ENCODE measurements around the gene CDCA8. TPM values are rescaled to one million over a fixed set of nuclear protein-coding genes. Genes with fewer than 3 reads are reported as not detected.

Gene CDCA8
- total RNA-seq, 1 experiment from 2014 or later: 51.7 TPM

DNA sequence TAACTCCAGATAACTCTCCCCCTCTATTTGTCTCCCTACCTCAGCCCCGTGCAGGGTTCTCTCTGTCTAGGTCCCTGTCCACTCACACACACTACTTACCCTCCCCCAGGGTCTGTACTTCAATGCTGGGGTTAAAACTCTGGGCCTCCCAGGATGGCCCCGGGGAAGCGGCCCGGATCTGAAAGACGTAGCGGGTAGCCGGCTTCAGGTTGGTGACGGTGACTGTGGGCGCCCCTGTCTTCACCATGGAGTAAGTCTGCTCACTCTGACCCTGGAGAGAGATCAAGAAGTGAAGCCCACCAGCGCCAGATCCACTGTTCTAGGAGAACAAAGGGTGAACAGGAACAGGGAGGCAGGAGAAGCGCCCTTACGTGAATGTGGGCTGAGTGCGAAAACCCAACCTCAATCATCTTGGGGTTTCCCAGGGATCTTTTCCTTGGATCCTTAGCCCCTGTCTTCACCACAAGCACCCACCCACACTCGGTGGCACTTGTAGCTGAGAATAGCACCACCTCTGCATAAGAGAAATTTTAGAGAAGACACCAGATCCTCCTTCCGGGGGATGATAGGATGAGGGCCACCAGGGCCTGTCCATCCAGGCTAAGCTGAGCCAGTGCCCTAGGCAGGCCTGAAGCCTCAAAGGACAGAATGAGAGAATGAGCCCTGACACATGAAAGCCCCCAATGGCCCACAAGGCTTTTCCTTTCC, 39.1 kb downstream of the CDCA8 start:
- Histone ChIP-seq H3K9me3 (ENCODE audit: control insufficient read depth in 1 of 2, insufficient read depth in 1 of 2, low read depth in 1 of 2, low read length in 2 of 2) (no peaks in the 10 kb centered on the region), H3K79me2 (ENCODE audit: insufficient read depth, low read length) (no peaks in the 10 kb centered on the region), H2AFZ (ENCODE audit: low read depth, low read length, poor library complexity, severe bottlenecking) (no peak overlapping the region), H3K4me3 (replicated peaks in 1 of 2; ENCODE audit: low read depth in 1 of 2, low read length in 2 of 2) (no peak overlapping the region), H3K9ac (ENCODE audit: low read length) (no peak overlapping the region), H4K20me1 (ENCODE audit: insufficient read depth) (no peaks in the 10 kb centered on the region), H3K9me2 (ENCODE audit: insufficient read depth) (no peaks in the 10 kb centered on the region), H3K36me3 (ENCODE audit: control insufficient read depth in 1 of 2, insufficient read depth in 2 of 2, low read length in 2 of 2) (no peaks in the 10 kb centered on the region), H3K4me2 (ENCODE audit: low read length) (no peak overlapping the region), H3K27me3 (ENCODE audit: insufficient read depth, low read length) (no peaks in the 10 kb centered on the region; the same call in 1 of the 2 replicates), H3K4me1 (ENCODE audit: control insufficient read depth in 1 of 2, insufficient read depth in 2 of 2, low read length in 2 of 2) (peaks cover 0 to 5% of the 10 kb centered on the region in 2 experiments; a peak in 1 of 4 replicates), H3K27ac (ENCODE audit: low read depth, low read length) (no peak overlapping the region)
- no peak for TF ChIP-seq RAD21 (IDR thresholded peaks at IDR 0.05; ENCODE audit: low read depth)
- no peak for TF ChIP-seq POLR2AphosphoS5 (IDR thresholded peaks at IDR 0.05; ENCODE audit: low read depth, low read length)
- no peak for ATAC-seq
- no TSS peak for BruUV-seq (replicated peaks)
- DNase-seq (ENCODE audit: low read depth, low spot score): no peak
- RAD21 ChIA-PET (ENCODE audit: low non-redundant PET in 1 of 2, low total read pairs in 2 of 2, uncharacterized antibody in 2 of 2, unreplicated experiment in 2 of 2): no interaction called here
- intact Hi-C loops (cut with micrococcal nuclease): no loop called here
- POLR2A ChIA-PET: no interaction called here
- CTCF ChIA-PET: no interaction called here

DNA sequence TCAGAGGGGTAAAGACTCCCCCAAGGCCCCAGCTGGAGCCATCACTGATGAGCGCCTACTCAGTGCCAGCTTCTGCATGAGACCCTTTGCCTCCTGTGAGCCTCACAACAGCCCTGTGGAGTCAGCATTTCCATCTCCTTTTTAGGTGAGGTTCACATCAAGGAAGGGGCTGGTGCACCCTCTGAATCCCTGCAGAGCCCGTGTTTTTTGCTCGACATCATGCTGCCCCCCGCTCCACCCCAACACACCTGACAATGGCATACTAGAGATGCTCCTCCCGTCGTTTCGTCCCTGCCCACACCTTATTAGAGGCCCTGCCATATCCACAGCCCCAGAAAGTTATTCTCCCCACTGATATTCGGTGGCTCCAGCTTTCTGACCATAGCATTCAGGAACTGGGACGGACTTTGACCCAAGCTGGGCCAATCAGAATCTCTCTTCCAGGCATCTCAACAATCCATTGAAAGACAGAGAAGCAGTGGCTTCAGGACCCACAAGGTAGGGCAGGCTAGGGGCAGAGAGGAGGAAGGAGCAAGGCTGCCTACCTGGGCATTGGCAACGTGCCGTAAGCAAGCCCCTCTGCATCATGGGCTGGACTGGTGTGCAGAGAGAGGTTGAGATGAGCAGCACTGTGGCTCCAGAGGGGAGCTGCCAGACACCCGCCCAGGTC, 39.9 kb downstream of the CDCA8 start:
- CTCF ChIA-PET: no interaction called here
- Histone ChIP-seq H3K79me2 (ENCODE audit: insufficient read depth, low read length) (no peaks in the 10 kb centered on the region), H3K27ac (ENCODE audit: low read depth, low read length) (no peak overlapping the region), H3K4me1 (ENCODE audit: control insufficient read depth in 1 of 2, insufficient read depth in 2 of 2, low read length in 2 of 2) (peaks cover 0 to 5% of the 10 kb centered on the region in 2 experiments; a peak in 1 of 4 replicates), H3K4me2 (ENCODE audit: low read length) (no peak overlapping the region; the same call in 1 of the 2 replicates), H3K27me3 (ENCODE audit: insufficient read depth, low read length) (no peaks in the 10 kb centered on the region; the same call in 1 of the 2 replicates), H3K9ac (ENCODE audit: low read length) (no peak overlapping the region), H3K9me2 (ENCODE audit: insufficient read depth) (no peaks in the 10 kb centered on the region), H2AFZ (ENCODE audit: low read depth, low read length, poor library complexity, severe bottlenecking) (no peak overlapping the region), H3K36me3 (ENCODE audit: control insufficient read depth in 1 of 2, insufficient read depth in 2 of 2, low read length in 2 of 2) (no peaks in the 10 kb centered on the region), H3K9me3 (ENCODE audit: control insufficient read depth in 1 of 2, insufficient read depth in 1 of 2, low read depth in 1 of 2, low read length in 2 of 2) (no peaks in the 10 kb centered on the region), H4K20me1 (ENCODE audit: insufficient read depth) (no peaks in the 10 kb centered on the region), H3K4me3 (replicated peaks in 1 of 2; ENCODE audit: low read depth in 1 of 2, low read length in 2 of 2) (no peak overlapping the region)
- intact Hi-C loops (cut with micrococcal nuclease): no loop called here
- no peak for TF ChIP-seq ELF1 (IDR thresholded peaks at IDR 0.05; ENCODE audit: borderline replicate concordance, low read depth)
- TF ChIP-seq ZFX (IDR thresholded peaks at IDR 0.05): no peak
- TF ChIP-seq EZH2 (IDR thresholded peaks at IDR 0.05): no peak
- TF ChIP-seq, protein P1, sequence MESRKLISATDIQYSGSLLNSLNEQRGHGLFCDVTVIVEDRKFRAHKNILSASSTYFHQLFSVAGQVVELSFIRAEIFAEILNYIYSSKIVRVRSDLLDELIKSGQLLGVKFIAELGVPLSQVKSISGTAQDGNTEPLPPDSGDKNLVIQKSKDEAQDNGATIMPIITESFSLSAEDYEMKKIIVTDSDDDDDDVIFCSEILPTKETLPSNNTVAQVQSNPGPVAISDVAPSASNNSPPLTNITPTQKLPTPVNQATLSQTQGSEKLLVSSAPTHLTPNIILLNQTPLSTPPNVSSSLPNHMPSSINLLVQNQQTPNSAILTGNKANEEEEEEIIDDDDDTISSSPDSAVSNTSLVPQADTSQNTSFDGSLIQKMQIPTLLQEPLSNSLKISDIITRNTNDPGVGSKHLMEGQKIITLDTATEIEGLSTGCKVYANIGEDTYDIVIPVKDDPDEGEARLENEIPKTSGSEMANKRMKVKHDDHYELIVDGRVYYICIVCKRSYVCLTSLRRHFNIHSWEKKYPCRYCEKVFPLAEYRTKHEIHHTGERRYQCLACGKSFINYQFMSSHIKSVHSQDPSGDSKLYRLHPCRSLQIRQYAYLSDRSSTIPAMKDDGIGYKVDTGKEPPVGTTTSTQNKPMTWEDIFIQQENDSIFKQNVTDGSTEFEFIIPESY (IDR thresholded peaks at IDR 0.05; ENCODE audit: extremely low read depth, insufficient replicate concordance, low read length): no peak
- TF ChIP-seq, protein P2, sequence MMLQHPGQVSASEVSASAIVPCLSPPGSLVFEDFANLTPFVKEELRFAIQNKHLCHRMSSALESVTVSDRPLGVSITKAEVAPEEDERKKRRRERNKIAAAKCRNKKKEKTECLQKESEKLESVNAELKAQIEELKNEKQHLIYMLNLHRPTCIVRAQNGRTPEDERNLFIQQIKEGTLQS (IDR thresholded peaks at IDR 0.05): no peak
- no peak for TF ChIP-seq FOSL1 (IDR thresholded peaks at IDR 0.05; ENCODE audit: low read depth)
- TF ChIP-seq CEBPB (IDR thresholded peaks at IDR 0.05; ENCODE audit: low read depth): no peak
- TF ChIP-seq, protein P3, sequence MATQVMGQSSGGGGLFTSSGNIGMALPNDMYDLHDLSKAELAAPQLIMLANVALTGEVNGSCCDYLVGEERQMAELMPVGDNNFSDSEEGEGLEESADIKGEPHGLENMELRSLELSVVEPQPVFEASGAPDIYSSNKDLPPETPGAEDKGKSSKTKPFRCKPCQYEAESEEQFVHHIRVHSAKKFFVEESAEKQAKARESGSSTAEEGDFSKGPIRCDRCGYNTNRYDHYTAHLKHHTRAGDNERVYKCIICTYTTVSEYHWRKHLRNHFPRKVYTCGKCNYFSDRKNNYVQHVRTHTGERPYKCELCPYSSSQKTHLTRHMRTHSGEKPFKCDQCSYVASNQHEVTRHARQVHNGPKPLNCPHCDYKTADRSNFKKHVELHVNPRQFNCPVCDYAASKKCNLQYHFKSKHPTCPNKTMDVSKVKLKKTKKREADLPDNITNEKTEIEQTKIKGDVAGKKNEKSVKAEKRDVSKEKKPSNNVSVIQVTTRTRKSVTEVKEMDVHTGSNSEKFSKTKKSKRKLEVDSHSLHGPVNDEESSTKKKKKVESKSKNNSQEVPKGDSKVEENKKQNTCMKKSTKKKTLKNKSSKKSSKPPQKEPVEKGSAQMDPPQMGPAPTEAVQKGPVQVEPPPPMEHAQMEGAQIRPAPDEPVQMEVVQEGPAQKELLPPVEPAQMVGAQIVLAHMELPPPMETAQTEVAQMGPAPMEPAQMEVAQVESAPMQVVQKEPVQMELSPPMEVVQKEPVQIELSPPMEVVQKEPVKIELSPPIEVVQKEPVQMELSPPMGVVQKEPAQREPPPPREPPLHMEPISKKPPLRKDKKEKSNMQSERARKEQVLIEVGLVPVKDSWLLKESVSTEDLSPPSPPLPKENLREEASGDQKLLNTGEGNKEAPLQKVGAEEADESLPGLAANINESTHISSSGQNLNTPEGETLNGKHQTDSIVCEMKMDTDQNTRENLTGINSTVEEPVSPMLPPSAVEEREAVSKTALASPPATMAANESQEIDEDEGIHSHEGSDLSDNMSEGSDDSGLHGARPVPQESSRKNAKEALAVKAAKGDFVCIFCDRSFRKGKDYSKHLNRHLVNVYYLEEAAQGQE (IDR thresholded peaks at IDR 0.05; ENCODE audit: low read depth): no peak
- ATAC-seq: no peak
- POLR2A ChIA-PET: no interaction called here
- no TSS peak for BruUV-seq (replicated peaks)
- DNase-seq (ENCODE audit: low read depth, low spot score): no peak
- RAD21 ChIA-PET (ENCODE audit: low non-redundant PET in 1 of 2, low total read pairs in 2 of 2, uncharacterized antibody in 2 of 2, unreplicated experiment in 2 of 2): no interaction called here
